Common myeloid progenitor, CD34-positive (primary cell): ENCODE measurements around the gene FAM219B.
"Not testable (repeated sequence)": the region's sequence is repeated elsewhere in the genome, so short reads cannot be mapped to it uniquely, and the experiment has no call there.

ENCODE experiments used
- CTCF ChIA-PET: fragments of 350-600 bp; sonication (Branson Sonifier 250); formaldehyde crosslinking; loops from one replicate; lab custom pipeline; 2021; ENCODE audit warnings: antibody characterized with exemption; lab: Charles Lee
- POLR2A ChIA-PET: fragments of 350-600 bp; sonication (Branson Sonifier 250); formaldehyde crosslinking; loops from one replicate; lab custom pipeline; 2021; ENCODE audit warnings: antibody characterized with exemption; lab: Charles Lee
- DNase-seq, 3 donors: peaks; one replicate each; pipeline versions ENCODE4 v3.0.0 to v3.0.0-alpha.2; 2013
- H3K27ac ChIP-seq, 2 experiments: 1 replicate in 1 of 2; 2 replicates in 1 of 2; pipeline ENCODE4 v1.7.0; 2013; ENCODE audit warnings: inconsistent platforms in 2 of 2, low read length in 2 of 2, mild to moderate bottlenecking in 2 of 2, low read depth in 1 of 2, moderate library complexity in 1 of 2; ENCODE audit not compliant: severe bottlenecking in 2 of 2, insufficient read depth in 1 of 2, poor library complexity in 1 of 2
- H3K27me3 ChIP-seq, 5 experiments: replicated peaks in 2 of 5; 1 replicate in 3 of 5; 2 replicates in 2 of 5; pipeline versions ENCODE4 v1.6.1 to v1.7.0; 2013; ENCODE audit warnings: low read length in 4 of 5, mild to moderate bottlenecking in 2 of 5, moderate library complexity in 2 of 5, inconsistent platforms in 1 of 5; ENCODE audit not compliant: insufficient read depth in 5 of 5, control insufficient read depth in 4 of 5
- H3K36me3 ChIP-seq, 4 experiments: 1 replicate in 2 of 4; 2 replicates in 2 of 4; pipeline versions ENCODE4 v1.6.1 to v1.7.0; 2013; ENCODE audit warnings: low read length in 3 of 4, control low read depth in 1 of 4, mild to moderate bottlenecking in 1 of 4; ENCODE audit not compliant: control insufficient read depth in 4 of 4, insufficient read depth in 4 of 4
- H3K4me1 ChIP-seq, 4 experiments: 1 replicate in 3 of 4; 2 replicates in 1 of 4; pipeline versions ENCODE4 v1.6.1 to v1.7.1; 2013; ENCODE audit warnings: low read length in 3 of 4, mild to moderate bottlenecking in 3 of 4, control low read depth in 1 of 4, inconsistent platforms in 1 of 4, moderate library complexity in 1 of 4; ENCODE audit not compliant: control insufficient read depth in 4 of 4, insufficient read depth in 4 of 4; ENCODE audit errors: control extremely low read depth in 1 of 4
- H3K4me3 ChIP-seq, 7 experiments: 1 replicate in 4 of 7; 2 replicates in 3 of 7; pipeline versions ENCODE4 v1.5.1 to v1.7.0; 2013; ENCODE audit warnings: mild to moderate bottlenecking in 7 of 7, low read length in 6 of 7, moderate library complexity in 6 of 7, inconsistent platforms in 2 of 7, low read depth in 2 of 7, control low read depth in 1 of 7; ENCODE audit not compliant: insufficient read depth in 4 of 7, control insufficient read depth in 1 of 7; ENCODE audit errors: extremely low read depth in 1 of 7
- H3K9me3 ChIP-seq, 5 experiments: 1 replicate in 4 of 5; 2 replicates in 1 of 5; pipeline versions ENCODE4 v1.6.1 to v1.7.1; 2013; ENCODE audit warnings: low read length in 4 of 5, mild to moderate bottlenecking in 2 of 5, inconsistent platforms in 1 of 5, low read depth in 1 of 5, moderate library complexity in 1 of 5; ENCODE audit not compliant: control insufficient read depth in 4 of 5, insufficient read depth in 2 of 5; ENCODE audit errors: control extremely low read depth in 1 of 5
- WGBS: methylation state at CpG from one replicate; pipeline ENCODE4 v1.1.5; 2013; ENCODE audit not compliant: insufficient coverage; 5-methylcytosine and 5-hydroxymethylcytosine counted together

FAM219B gene

DNA sequence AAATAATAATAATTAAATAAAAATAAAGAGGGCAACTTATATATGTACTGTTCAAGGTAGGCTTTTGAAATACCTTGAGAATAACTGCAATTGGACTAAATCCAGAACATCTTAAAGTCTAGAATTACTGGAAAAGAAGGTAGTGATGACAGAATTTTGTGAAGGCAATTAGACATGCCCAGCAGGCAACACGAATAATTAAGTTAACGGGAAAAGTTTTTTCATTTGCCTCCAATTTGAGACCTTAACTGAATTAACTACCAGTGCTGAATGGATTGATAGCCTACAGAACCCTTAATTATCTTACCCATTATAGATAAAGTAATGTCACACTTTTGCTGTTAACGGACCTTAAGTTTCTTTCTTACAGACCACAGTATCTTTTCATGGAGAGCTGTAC, 17.9 kb upstream of the FAM219B start:
- no peak overlapping the region for H3K4me3 ChIP-seq
- POLR2A ChIA-PET: no interaction called here
- CTCF ChIA-PET: no interaction called here
- 100% methylated on average over 2 of the region's 3 CpGs for WGBS
- H3K4me1 ChIP-seq: peaks cover 0 to 11% (median 2%) of the 10 kb centered on the region in 4 experiments
- H3K27me3 ChIP-seq: no peaks in the 10 kb centered on the region
- H3K27ac ChIP-seq: no peak overlapping the region
- H3K36me3 ChIP-seq: peaks cover 11 to 77% (median 43%) of the 10 kb centered on the region in 4 experiments
- H3K9me3 ChIP-seq: no peaks in the 10 kb centered on the region
- DNase-seq: no peak

DNA sequence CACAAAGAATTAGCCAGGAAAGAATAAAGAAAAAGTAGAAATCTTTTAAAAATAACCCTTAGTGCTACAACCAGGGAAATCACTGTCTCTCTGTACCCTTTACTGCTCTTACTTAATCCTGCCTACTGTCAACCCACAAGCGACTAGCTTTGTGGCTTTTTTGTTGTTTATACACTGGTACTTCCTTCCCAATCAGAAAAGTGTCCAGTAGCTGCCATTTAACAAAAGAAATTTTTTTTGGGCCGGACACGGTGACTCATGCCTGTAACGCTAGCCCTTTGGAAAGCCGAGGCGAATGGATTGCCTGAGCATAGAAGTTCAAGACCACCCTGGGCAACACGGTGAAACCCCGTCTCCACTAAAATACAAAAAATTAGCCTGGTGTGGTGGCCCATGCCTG, 13.8 kb upstream of the FAM219B start:
- H3K36me3 ChIP-seq: peaks cover 15 to 72% (median 42%) of the 10 kb centered on the region in 4 experiments
- ChIA-PET CTCF (interaction anchor here (0.9 to 2.0 kb wide), 6 partner anchors 9 to 121 kb away, joined by 3 to 8 read pairs (median 3); partner anchors contain the start of gene FAM219B), POLR2A (no interaction called here)
- H3K27me3 ChIP-seq: no peaks in the 10 kb centered on the region
- WGBS: 39% methylated on average over 5 of the region's 8 CpGs
- DNase-seq: peak in 2 of 3 donors; percentile 71 to 74
- no peaks in the 10 kb centered on the region for H3K9me3 ChIP-seq
- no peak overlapping the region for H3K4me3 ChIP-seq
- H3K4me1 ChIP-seq: peaks cover 0 to 11% (median 2%) of the 10 kb centered on the region in 4 experiments
- H3K27ac ChIP-seq: peak overlapping the region; percentile 16 to 19

GRCh38 chr15:74917676-74918075, 11.0 kb upstream of the FAM219B start:
- CTCF ChIA-PET: interaction anchor here (1.2 to 1.3 kb wide), 2 partner anchors 9 to 11 kb away, joined by 5 to 6 read pairs; partner anchors contain the start of gene FAM219B
- H3K27ac ChIP-seq: no peak overlapping the region
- peaks cover 15 to 70% (median 42%) of the 10 kb centered on the region in 4 experiments for H3K36me3 ChIP-seq

GRCh38 chr15:74913799-74914198, 7.1 kb upstream of the FAM219B start:
- CTCF ChIA-PET: interaction anchor here (1.1 kb wide), 1 partner anchor 37 kb away, joined by 3 read pairs; no protein-coding TSS in a partner anchor
- DNase-seq, H3K4me1 ChIP-seq, H3K27ac ChIP-seq, H3K9me3 ChIP-seq, POLR2A ChIA-PET, H3K4me3 ChIP-seq, H3K27me3 ChIP-seq: not testable (repeated sequence)
- WGBS: 100% methylated on average over 6 of the region's 8 CpGs
- peaks cover 11 to 52% (median 37%) of the 10 kb centered on the region in 4 experiments for H3K36me3 ChIP-seq

More at GRCh38 chr15:74917676-74918075, 11.0 kb upstream of the FAM219B start:
- POLR2A ChIA-PET: no interaction called here
- Histone ChIP-seq H3K4me1 (peaks cover 0 to 11% (median 2%) of the 10 kb centered on the region in 4 experiments), H3K4me3 (no peak overlapping the region), H3K9me3 (no peaks in the 10 kb centered on the region), H3K27me3 (no peaks in the 10 kb centered on the region)
- WGBS: 98% methylated on average over 5 of the region's 6 CpGs
- no peak for DNase-seq

DNA sequence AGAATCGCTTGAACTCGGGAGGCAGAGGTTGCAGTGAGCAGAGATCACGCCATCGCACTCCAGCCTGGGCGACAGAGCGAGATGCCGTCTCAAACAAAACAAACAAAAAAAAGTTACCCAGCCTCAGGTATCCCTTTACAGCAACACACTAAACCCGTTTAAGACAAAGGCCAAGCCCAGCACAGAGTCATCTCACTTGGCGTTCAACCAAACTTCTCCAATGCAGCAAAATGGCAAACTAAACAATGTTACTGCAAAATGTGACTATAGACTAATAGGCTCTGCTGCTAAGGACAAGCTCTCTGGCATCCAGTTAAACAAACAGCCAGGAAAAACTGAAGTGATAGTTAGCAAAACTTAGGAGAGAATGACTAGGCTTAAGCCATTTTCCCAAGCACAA, 6.4 kb upstream of the FAM219B start:
- 91% methylated on average over 8 of the region's 9 CpGs for WGBS
- peaks cover 8 to 45% (median 32%) of the 10 kb centered on the region in 4 experiments for H3K36me3 ChIP-seq
- POLR2A ChIA-PET: no interaction called here

GRCh38 chr15:74908635-74909034, 2.0 kb upstream of the FAM219B start:
- Histone ChIP-seq H3K4me3 (no peak overlapping the region), H3K9me3 (no peaks in the 10 kb centered on the region), H3K27ac (no peak overlapping the region), H3K27me3 (no peaks in the 10 kb centered on the region), H3K4me1 (peaks cover 7 to 32% (median 22%) of the 10 kb centered on the region in 4 experiments), H3K36me3 (peaks cover 6 to 35% (median 23%) of the 10 kb centered on the region in 4 experiments)
- POLR2A ChIA-PET: no interaction called here
- 98% methylated on average over 4 of the region's 4 CpGs for WGBS
- CTCF ChIA-PET: interaction anchor here (1.4 to 2.7 kb wide), 4 partner anchors 9 to 50 kb away, joined by 3 to 8 read pairs (median 6); no protein-coding TSS in a partner anchor
- no peak for DNase-seq

More for the DNA sequence above, 6.4 kb upstream of the FAM219B start:
- H3K4me3 ChIP-seq: no peak overlapping the region
- peak overlapping the region in 1 of 2 experiments; percentile 36 for H3K27ac ChIP-seq
- no peaks in the 10 kb centered on the region for H3K27me3 ChIP-seq
- no peak for DNase-seq
- no peaks in the 10 kb centered on the region for H3K4me1 ChIP-seq
- H3K9me3 ChIP-seq: no peaks in the 10 kb centered on the region
- CTCF ChIA-PET: interaction anchor here (1.1 to 1.9 kb wide), 2 partner anchors 11 to 37 kb away, joined by 3 to 10 read pairs; no protein-coding TSS in a partner anchor
